Measurements from ENCODE around the gene DCAF7.
A peak's percentile ranks its signal among the peaks of the same experiment; 100 is the strongest.

Gene DCAF7

GRCh38 chr17:63516910-63517824 is 33.1 kb upstream of the DCAF7 start:
- no peak for TF ChIP-seq CTCF (IDR thresholded peaks at IDR 0.05; ENCODE audit: low read length, missing control alignments)
- DNase-seq (ENCODE audit: low read depth) = peak; percentile 18
- no peak overlapping the region for H3K4me3 ChIP-seq (replicated peaks; ENCODE audit: low read depth, low read length)

GRCh38 chr17:63517825-63518534 is 32.3 kb upstream of the DCAF7 start:
- no peak overlapping the region for H3K4me3 ChIP-seq (replicated peaks; ENCODE audit: low read depth, low read length)
- no peak for TF ChIP-seq CTCF (IDR thresholded peaks at IDR 0.05; ENCODE audit: low read length, missing control alignments)
- no peak for DNase-seq (ENCODE audit: low read depth)

- no peak for DNase-seq (ENCODE audit: low read depth)
- TF ChIP-seq CTCF (IDR thresholded peaks at IDR 0.05; ENCODE audit: low read length, missing control alignments) = no peak
- no peak overlapping the region for H3K4me3 ChIP-seq (replicated peaks; ENCODE audit: low read depth, low read length)
Observed at GRCh38 chr17:63519116-63519881, 31.0 kb upstream of the DCAF7 start.

GRCh38 chr17:63519972-63520882 is 30.1 kb upstream of the DCAF7 start:
- TF ChIP-seq CTCF (IDR thresholded peaks at IDR 0.05; ENCODE audit: low read length, missing control alignments) = no peak
- DNase-seq (ENCODE audit: low read depth) = no peak
- no peak overlapping the region for H3K4me3 ChIP-seq (replicated peaks; ENCODE audit: low read depth, low read length)

GRCh38 chr17:63523253-63523855 is 26.9 kb upstream of the DCAF7 start, which contains the start of gene KCNH6:
KCNH6 (plus strand) TSS chr17:63523358; CDS start chr17:63523414, 56 bp downstream.
- peak within 1 kb of the TSS; percentile 21 for H3K4me3 ChIP-seq (replicated peaks; ENCODE audit: low read depth, low read length)

More at GRCh38 chr17:63523253-63523855, 26.9 kb upstream of the DCAF7 start, which contains the start of gene KCNH6:
- DNase-seq (ENCODE audit: low read depth) = no peak
- no peak for TF ChIP-seq CTCF (IDR thresholded peaks at IDR 0.05; ENCODE audit: low read length, missing control alignments)
